Upper lobe of left lung (tissue), 4 donors: ENCODE measurements around the gene AP2A2.

Experiments
- CTCF ChIP-seq, 6 experiments: fragments of 450-650 bp in 4 of 6; fragments of 200-600 bp in 2 of 6; sonication (generic) in 2 of 6; IDR thresholded peaks; one replicate each; pipeline ENCODE4 v1.5.1; 2016 to 2019; ENCODE audit warnings: antibody characterized with exemption in 6 of 6
- EP300 ChIP-seq, 4 donors: sonication (generic); formaldehyde crosslinking; IDR thresholded peaks; one replicate each; pipeline ENCODE4 v1.5.1; 2017; ENCODE audit warnings: antibody characterized with exemption in 4 of 4, control low read depth in 2 of 4
- POLR2A ChIP-seq, 4 donors: fragments of 450-650 bp; IDR thresholded peaks; one replicate each; pipeline ENCODE4 v1.5.1; 2016 to 2017; ENCODE audit warnings: antibody characterized with exemption in 4 of 4, mild to moderate bottlenecking in 2 of 4
- POLR2AphosphoS5 ChIP-seq, 2 donors: sonication (generic); formaldehyde crosslinking; IDR thresholded peaks; one replicate each; pipeline ENCODE4 v1.5.1; 2017; ENCODE audit warnings: antibody characterized with exemption in 2 of 2

DNA sequence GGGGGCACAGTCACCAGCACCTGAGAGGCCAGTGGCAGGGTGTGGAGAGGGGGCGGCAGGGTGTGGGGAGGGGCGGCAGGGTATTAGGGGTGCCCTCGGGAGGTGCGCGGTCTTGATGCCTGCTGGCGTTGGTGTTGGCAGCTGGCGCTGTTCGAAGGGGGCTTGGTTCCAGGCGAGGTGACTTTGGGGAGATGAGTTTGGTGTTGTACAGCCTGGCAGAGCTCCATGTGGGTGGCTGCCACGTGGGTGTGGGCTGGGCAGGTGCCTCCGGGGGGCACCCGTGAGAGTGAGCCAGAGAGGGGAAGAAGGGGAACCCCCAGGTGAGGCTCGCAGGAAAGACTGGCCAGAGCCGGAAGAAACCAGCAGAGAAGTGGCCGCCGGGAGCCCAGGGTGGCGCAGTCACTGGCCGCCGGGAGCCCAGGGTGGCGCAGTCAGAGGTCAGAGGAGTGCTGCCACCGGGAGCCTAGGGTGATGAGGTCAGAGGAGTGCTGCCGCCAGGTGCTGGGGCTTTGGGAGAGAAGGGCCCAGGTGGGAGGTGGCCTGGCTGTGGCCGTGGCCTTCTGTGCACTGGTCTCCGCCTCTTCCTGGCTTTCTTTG is 66.1 kb downstream of the AP2A2 start:
- no peak for TF ChIP-seq CTCF (IDR thresholded peaks at IDR 0.05)
- TF ChIP-seq POLR2AphosphoS5 (IDR thresholded peaks at IDR 0.05): no peak
- no peak for TF ChIP-seq POLR2A (IDR thresholded peaks at IDR 0.05)
- TF ChIP-seq EP300 (IDR thresholded peaks at IDR 0.05): no peak
